BJ (cell line): Measurements from ENCODE around the gene AFF1. TPM values are rescaled to one million over a fixed set of nuclear protein-coding genes. Genes with fewer than 3 reads are reported as not detected.

ENCODE experiments used
- CTCF ChIA-PET: fragments of 350-600 bp; formaldehyde crosslinking; extraction: SDS; loops from one replicate; lab custom pipeline; 2021; ENCODE audit warnings: antibody characterized with exemption, inconsistent platforms; lab: Yijun Ruan, JAX
- POLR2A ChIA-PET: fragments of 300-600 bp; sonication (Branson Sonifier 250); formaldehyde crosslinking; extraction: SDS; loops from one replicate; lab custom pipeline; 2021; ENCODE audit warnings: antibody characterized with exemption; lab: Charles Lee
- DNase-seq: peaks from one replicate; pipeline ENCODE4 v3.0.0-alpha.2; 2011; ENCODE audit warnings: low read depth
- H3K27me3 ChIP-seq: 2 replicates; pipeline ENCODE4 v1.6.0; 2011; ENCODE audit warnings: low read length; ENCODE audit not compliant: control insufficient read depth, insufficient read depth
- H3K36me3 ChIP-seq: 2 replicates; pipeline ENCODE4 v1.5.1; 2011; ENCODE audit warnings: low read length; ENCODE audit not compliant: control insufficient read depth, insufficient read depth
- H3K4me3 ChIP-seq: 2 replicates; pipeline ENCODE4 v1.5.1; 2011; ENCODE audit warnings: low read depth, mild to moderate bottlenecking, control low read depth, low read length
- CTCF ChIP-seq: IDR thresholded peaks from 2 replicates; pipeline ENCODE4 v1.5.1; 2011; ENCODE audit warnings: low read depth, mild to moderate bottlenecking, control low read depth, inconsistent platforms, low read length, moderate library complexity; ENCODE audit not compliant: insufficient read depth
- polyA plus RNA-seq: library from polyadenylated mRNA; depleted of rRNA; stranded (reverse); fragments of >200 nt; gene quantifications from 2 replicates; pipeline ENCODE4 v1.2.3, GENCODE V29; 2011

AFF1 gene
- polyA plus RNA-seq, 1 experiment, result 11.0 TPM

DNA sequence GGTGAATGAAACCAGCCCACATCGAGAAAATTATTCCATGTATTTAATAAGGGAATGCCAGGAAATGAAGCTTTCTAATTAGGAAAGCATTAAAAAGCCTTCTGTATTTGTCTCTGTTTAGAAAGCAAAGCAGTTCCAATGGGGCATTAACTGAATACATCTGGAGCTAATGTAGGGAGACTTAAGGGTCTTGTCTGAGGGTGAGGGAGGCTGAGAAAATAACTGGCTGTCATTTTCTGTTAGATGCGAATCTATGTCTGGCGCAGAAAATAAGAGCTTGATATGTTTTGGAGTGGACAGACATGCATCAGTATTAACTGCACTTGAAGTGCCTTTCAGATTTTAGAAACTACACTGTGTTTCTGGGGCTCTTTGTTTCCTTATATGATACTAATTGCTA is 174.3 kb downstream of the AFF1 start:
- CTCF ChIA-PET, result no interaction called here

GRCh38 chr4:87109945-87110344 is 175.1 kb downstream of the AFF1 start:
- DNase-seq, result no peak
- Histone ChIP-seq H3K36me3 (peaks cover 5% of the 10 kb centered on the region), H3K4me3 (no peak overlapping the region), H3K27me3 (no peaks in the 10 kb centered on the region)
- ChIA-PET CTCF (no interaction called here), POLR2A (no interaction called here)
- no peak for TF ChIP-seq CTCF

More for the DNA sequence above, 174.3 kb downstream of the AFF1 start:
- TF ChIP-seq CTCF, result no peak
- Histone ChIP-seq H3K36me3 (no peaks in the 10 kb centered on the region), H3K4me3 (no peak overlapping the region), H3K27me3 (no peaks in the 10 kb centered on the region)
- DNase-seq, result no peak
- POLR2A ChIA-PET, result no interaction called here

GRCh38 chr4:87112063-87112462 is 177.3 kb downstream of the AFF1 start:
- POLR2A ChIA-PET, result no interaction called here
- no peak for DNase-seq
- CTCF ChIA-PET, result no interaction called here

DNA sequence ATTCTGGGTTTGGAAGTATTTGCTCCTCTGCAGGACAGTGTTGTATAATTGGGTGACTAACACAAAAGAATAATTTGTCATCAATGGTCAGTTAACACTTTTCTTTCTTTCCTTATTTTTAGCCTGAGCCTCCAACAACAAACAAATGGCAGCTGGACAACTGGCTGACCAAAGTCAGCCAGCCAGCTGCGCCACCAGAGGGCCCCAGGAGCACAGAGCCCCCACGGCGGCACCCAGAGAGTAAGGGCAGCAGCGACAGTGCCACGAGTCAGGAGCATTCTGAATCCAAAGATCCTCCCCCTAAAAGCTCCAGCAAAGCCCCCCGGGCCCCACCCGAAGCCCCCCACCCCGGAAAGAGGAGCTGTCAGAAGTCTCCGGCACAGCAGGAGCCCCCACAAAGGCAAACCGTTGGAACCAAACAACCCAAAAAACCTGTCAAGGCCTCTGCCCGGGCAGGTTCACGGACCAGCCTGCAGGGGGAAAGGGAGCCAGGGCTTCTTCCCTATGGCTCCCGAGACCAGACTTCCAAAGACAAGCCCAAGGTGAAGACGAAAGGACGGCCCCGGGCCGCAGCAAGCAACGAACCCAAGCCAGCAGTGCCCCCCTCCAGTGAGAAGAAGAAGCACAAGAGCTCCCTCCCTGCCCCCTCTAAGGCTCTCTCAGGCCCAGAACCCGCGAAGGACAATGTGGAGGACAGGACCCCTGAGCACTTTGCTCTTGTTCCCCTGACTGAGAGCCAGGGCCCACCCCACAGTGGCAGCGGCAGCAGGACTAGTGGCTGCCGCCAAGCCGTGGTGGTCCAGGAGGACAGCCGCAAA is 179.6 kb downstream of the AFF1 start:
- Histone ChIP-seq H3K4me3 (no peak overlapping the region), H3K36me3 (peaks cover 11% of the 10 kb centered on the region), H3K27me3 (no peaks in the 10 kb centered on the region)
- no peak for DNase-seq
- no peak for TF ChIP-seq CTCF
- ChIA-PET CTCF (no interaction called here), POLR2A (no interaction called here)

More at GRCh38 chr4:87112063-87112462, 177.3 kb downstream of the AFF1 start:
- peaks cover 11% of the 10 kb centered on the region for H3K36me3 ChIP-seq
- no peak for TF ChIP-seq CTCF
- no peak overlapping the region for H3K4me3 ChIP-seq
- H3K27me3 ChIP-seq, result no peaks in the 10 kb centered on the region

GRCh38 chr4:87116231-87116630 is 181.4 kb downstream of the AFF1 start:
- TF ChIP-seq CTCF, result no peak
- no peaks in the 10 kb centered on the region for H3K27me3 ChIP-seq
- H3K36me3 ChIP-seq, result peaks cover 11% of the 10 kb centered on the region
- DNase-seq, result no peak
- no peak overlapping the region for H3K4me3 ChIP-seq
- ChIA-PET CTCF (interaction anchor here (0.6 to 2.5 kb wide), 6 partner anchors 8 to 194 kb away, joined by 3 to 8 read pairs (median 4); no protein-coding TSS in a partner anchor), POLR2A (no interaction called here)
